Measurements from ENCODE around the gene IFIT2.
"Not testable (repeated sequence)": the region's sequence is repeated elsewhere in the genome, so short reads cannot be mapped to it uniquely, and the experiment has no call there.

Gene IFIT2

GRCh38 chr10:89308266-89308665 lies 6.4 kb downstream of the IFIT2 start:
- DNase-seq (ENCODE audit: low read depth in 2 of 2) = no peak

- DNase-seq (ENCODE audit: low read depth in 2 of 2) = no peak
Observed at GRCh38 chr10:89308736-89309135, 6.9 kb downstream of the IFIT2 start.

- DNase-seq (ENCODE audit: low read depth in 2 of 2) = no peak
Observed at GRCh38 chr10:89309156-89310055, 7.6 kb downstream of the IFIT2 start.

GRCh38 chr10:89310056-89310893 lies 8.4 kb downstream of the IFIT2 start:
- DNase-seq (ENCODE audit: low read depth in 2 of 2) = no peak

- DNase-seq (ENCODE audit: low read depth in 2 of 2) = no peak
Observed at GRCh38 chr10:89312973-89313372, 11.1 kb downstream of the IFIT2 start.

- DNase-seq (ENCODE audit: low read depth in 2 of 2) = no peak
Observed at GRCh38 chr10:89314676-89315075, 12.8 kb downstream of the IFIT2 start.

- DNase-seq (ENCODE audit: low read depth in 2 of 2) = not testable (repeated sequence)
Observed at GRCh38 chr10:89318047-89318446, 16.2 kb downstream of the IFIT2 start.

- not testable (repeated sequence) for DNase-seq (ENCODE audit: low read depth in 2 of 2)
Observed at GRCh38 chr10:89325081-89325480, 23.2 kb downstream of the IFIT2 start.

- not testable (repeated sequence) for DNase-seq (ENCODE audit: low read depth in 2 of 2)
Observed at GRCh38 chr10:89325856-89326255, 24.0 kb downstream of the IFIT2 start.

GRCh38 chr10:89327803-89328441 lies 26.1 kb downstream of the IFIT2 start, which contains the start of gene IFIT3:
IFIT3 (plus strand) TSS chr10:89327997; CDS start chr10:89328074, 77 bp downstream.
- DNase-seq (ENCODE audit: low read depth in 2 of 2) = no peak

- DNase-seq (ENCODE audit: low read depth in 2 of 2) = no peak
Observed at GRCh38 chr10:89329151-89329550, 27.3 kb downstream of the IFIT2 start.

GRCh38 chr10:89330014-89330413 lies 28.2 kb downstream of the IFIT2 start:
- not testable (repeated sequence) for DNase-seq (ENCODE audit: low read depth in 2 of 2)

- DNase-seq (ENCODE audit: low read depth in 2 of 2) = no peak
Observed at GRCh38 chr10:89330537-89331212, 28.8 kb downstream of the IFIT2 start.

GRCh38 chr10:89331487-89332122 lies 29.8 kb downstream of the IFIT2 start:
- DNase-seq (ENCODE audit: low read depth in 2 of 2) = not testable (repeated sequence)

GRCh38 chr10:89332123-89332633 lies 30.3 kb downstream of the IFIT2 start:
- no peak for DNase-seq (ENCODE audit: low read depth in 2 of 2)

GRCh38 chr10:89335226-89335625 lies 33.4 kb downstream of the IFIT2 start:
- DNase-seq (ENCODE audit: low read depth in 2 of 2) = no peak

GRCh38 chr10:89336241-89336640 lies 34.4 kb downstream of the IFIT2 start:
- no peak for DNase-seq (ENCODE audit: low read depth in 2 of 2)

GRCh38 chr10:89337484-89337883 lies 35.6 kb downstream of the IFIT2 start:
- peak in 1 of 2 donors; percentile 27 for DNase-seq (ENCODE audit: low read depth in 2 of 2)

GRCh38 chr10:89338713-89339112 lies 36.9 kb downstream of the IFIT2 start:
- DNase-seq (ENCODE audit: low read depth in 2 of 2) = no peak

GRCh38 chr10:89339875-89340274 lies 38.0 kb downstream of the IFIT2 start:
- DNase-seq (ENCODE audit: low read depth in 2 of 2) = no peak

- DNase-seq (ENCODE audit: low read depth in 2 of 2) = no peak
Observed at GRCh38 chr10:89341649-89342048, 39.8 kb downstream of the IFIT2 start.

All from stimulated activated CD4-positive, alpha-beta T cell treated with anti-CD3 and anti-CD28 coated beads, Interleukin-15, amount 100 ng/mL, for 48 hours (primary cell).